HG03558 (cell line): ENCODE data around the gene TRPT1.
A peak's percentile ranks its signal among the peaks of the same experiment; 100 is the strongest.
"Not testable (repeated sequence)": the region's sequence is repeated elsewhere in the genome, so short reads cannot be mapped to it uniquely, and the experiment has no call there.

Experiments
- ATAC-seq: cut with Tn5 transposase; IDR thresholded peaks from one replicate; pipeline ENCODE4 v1.9.1; 2021; ENCODE audit warnings: moderate number of reproducible peaks; ENCODE audit not compliant: unreplicated experiment; ENCODE audit errors: extremely low read depth

Gene TRPT1

GRCh38 chr11:64246621-64246870 is 20.6 kb upstream of the TRPT1 start:
- ATAC-seq, result not testable (repeated sequence)

- no peak for ATAC-seq
Observed at GRCh38 chr11:64245797-64246620, 20.0 kb upstream of the TRPT1 start.

GRCh38 chr11:64245401-64245796 is 19.4 kb upstream of the TRPT1 start:
- no peak for ATAC-seq

GRCh38 chr11:64244966-64245365 is 19.0 kb upstream of the TRPT1 start:
- ATAC-seq, result no peak

- no peak for ATAC-seq
Observed at GRCh38 chr11:64244107-64244506, 18.1 kb upstream of the TRPT1 start.

- no peak for ATAC-seq
Observed at GRCh38 chr11:64243236-64243854, 17.4 kb upstream of the TRPT1 start.

- ATAC-seq, result no peak
Observed at GRCh38 chr11:64241491-64242374, 15.7 kb upstream of the TRPT1 start.

- peak; percentile 34 for ATAC-seq
Observed at GRCh38 chr11:64241241-64241490, 15.2 kb upstream of the TRPT1 start.

- ATAC-seq, result peak; percentile 28
Observed at GRCh38 chr11:64240435-64241240, 14.7 kb upstream of the TRPT1 start, which contains the start of gene FKBP2. TSS of gene FKBP2 (plus strand) at chr11:64241095. CDS start at chr11:64242388, 1,293 bp downstream.

GRCh38 chr11:64239662-64240434 is 13.9 kb upstream of the TRPT1 start:
- ATAC-seq, result no peak

GRCh38 chr11:64238999-64239398 is 13.0 kb upstream of the TRPT1 start:
- no peak for ATAC-seq

GRCh38 chr11:64238076-64238475 is 12.1 kb upstream of the TRPT1 start:
- no peak for ATAC-seq

- no peak for ATAC-seq
Observed at GRCh38 chr11:64237484-64237951, 11.5 kb upstream of the TRPT1 start.

GRCh38 chr11:64235437-64236161 is 9.6 kb upstream of the TRPT1 start:
- ATAC-seq, result no peak

- ATAC-seq, result no peak
Observed at GRCh38 chr11:64234647-64235379, 8.8 kb upstream of the TRPT1 start.

- ATAC-seq, result no peak
Observed at GRCh38 chr11:64233913-64234586, 8.1 kb upstream of the TRPT1 start, which contains the start of gene VEGFB. TSS of gene VEGFB (plus strand) at chr11:64234584. CDS start at chr11:64234834, 250 bp downstream.

GRCh38 chr11:64232967-64233315 is 7.0 kb upstream of the TRPT1 start:
- no peak for ATAC-seq
